Endothelial cell of umbilical vein (primary cell): Measurements from ENCODE around the gene SLC47A1. TPM values are rescaled to one million over a fixed set of nuclear protein-coding genes. Genes with fewer than 3 reads are reported as not detected.

ENCODE experiments used
- BruUV-seq: library from RNA; stranded (reverse); fragments of 400-500 nt; replicated peaks from 2 replicates; lab custom pipeline; 2021; lab: Mats Ljungman, UMichigan
- CTCF ChIA-PET: fragments of 300-600, 350-600 bp; sonication (Branson Sonifier 250); formaldehyde crosslinking; loops from one replicate; lab custom pipeline; 2021; ENCODE audit warnings: antibody characterized with exemption, inconsistent platforms; lab: Charles Lee
- POLR2A ChIA-PET: fragments of 300-600, 350-600 bp; sonication (Branson Sonifier 250); formaldehyde crosslinking; loops from one replicate; lab custom pipeline; 2021; ENCODE audit warnings: antibody characterized with exemption, inconsistent platforms; lab: Charles Lee
- DNase-seq: peaks from one replicate; pipeline ENCODE4 v3.0.0-alpha.2; 2011; ENCODE audit warnings: low read depth, low spot score
- FAIRE-seq: peaks from 2 replicates; lab custom pipeline; 2011; peaks lifted over from hg19 to GRCh38; lab: Jason Lieb, UNC
- H2AFZ ChIP-seq: 2 replicates; pipeline ENCODE4 v1.6.0; 2012; ENCODE audit warnings: low read depth, low read length, control low read depth, inconsistent platforms
- H3K27ac ChIP-seq: 2 replicates; pipeline ENCODE4 v1.5.1; 2011; ENCODE audit warnings: low read depth, mild to moderate bottlenecking, control low read depth, low read length, moderate library complexity; ENCODE audit not compliant: insufficient read depth
- H3K27me3 ChIP-seq, 2 experiments: 2 replicates each; pipeline versions ENCODE4 v1.6.0 to v1.6.1; 2011; ENCODE audit warnings: low read length in 2 of 2, mixed read lengths in 1 of 2; ENCODE audit not compliant: control insufficient read depth in 2 of 2, insufficient read depth in 2 of 2
- H3K36me3 ChIP-seq, 2 experiments: 2 replicates in 1 of 2; 3 replicates in 1 of 2; pipeline ENCODE4 v1.5.1; 2011; ENCODE audit warnings: low read length in 2 of 2, mild to moderate bottlenecking in 1 of 2, moderate library complexity in 1 of 2; ENCODE audit not compliant: control insufficient read depth in 2 of 2, insufficient read depth in 2 of 2; ENCODE audit errors: extremely low read depth in 1 of 2
- H3K4me1 ChIP-seq: 3 replicates; pipeline ENCODE4 v1.5.1; 2011; ENCODE audit warnings: mild to moderate bottlenecking, low read length; ENCODE audit not compliant: control insufficient read depth, insufficient read depth; ENCODE audit errors: extremely low read depth
- H3K4me2 ChIP-seq: 2 replicates; pipeline ENCODE4 v1.6.1; 2011; ENCODE audit warnings: low read length, control low read depth, mixed read lengths; ENCODE audit not compliant: insufficient read depth
- H3K4me3 ChIP-seq, 3 experiments: fragments of 200-600 bp in 1 of 3; sonication (generic), shearing (Covaris generic) in 1 of 3; replicated peaks in 1 of 3; 2 replicates each; pipeline ENCODE4 v1.5.1; 2011 to 2016; ENCODE audit warnings: control low read depth in 3 of 3, low read length in 3 of 3, mild to moderate bottlenecking in 2 of 3, inconsistent platforms in 1 of 3, low read depth in 1 of 3, moderate library complexity in 1 of 3; ENCODE audit not compliant: insufficient read depth in 1 of 3
- H3K79me2 ChIP-seq: 2 replicates; pipeline ENCODE4 v1.6.0; 2012; ENCODE audit warnings: low read length, inconsistent platforms; ENCODE audit not compliant: control insufficient read depth, insufficient read depth
- H3K9ac ChIP-seq: replicated peaks from 2 replicates; pipeline ENCODE3; 2011; ENCODE audit warnings: low read length, control low read depth; ENCODE audit not compliant: insufficient read depth; ENCODE audit errors: extremely low read depth
- H3K9me1 ChIP-seq: replicated peaks from 3 replicates; pipeline ENCODE4 v1.6.0; 2011; ENCODE audit warnings: mild to moderate bottlenecking, low read length; ENCODE audit not compliant: control insufficient read depth, insufficient read depth; ENCODE audit errors: extremely low read depth
- H3K9me3 ChIP-seq: replicated peaks from 2 replicates; pipeline ENCODE4 v1.5.1; 2012; ENCODE audit warnings: low read length, inconsistent platforms; ENCODE audit not compliant: control insufficient read depth, insufficient read depth
- H4K20me1 ChIP-seq: replicated peaks from 2 replicates; pipeline ENCODE3; 2011; ENCODE audit warnings: mild to moderate bottlenecking, low read length; ENCODE audit not compliant: control insufficient read depth, insufficient read depth; ENCODE audit errors: extremely low read depth
- CTCF ChIP-seq, 2 donors: IDR thresholded peaks; 1 replicate in 1 of 2; 2 replicates in 1 of 2; pipeline ENCODE4 v1.5.1; 2011; ENCODE audit warnings: low read length in 2 of 2, mild to moderate bottlenecking in 2 of 2, moderate library complexity in 2 of 2, control low read depth in 1 of 2, inconsistent platforms in 1 of 2, low read depth in 1 of 2; ENCODE audit not compliant: insufficient read depth in 1 of 2; ENCODE audit errors: extremely low read depth in 1 of 2
- EZH2 ChIP-seq: IDR thresholded peaks from 2 replicates; pipeline ENCODE4 v1.6.1; 2012; ENCODE audit warnings: borderline replicate concordance, low read depth, mild to moderate bottlenecking, moderate library complexity, low read length, inconsistent platforms; ENCODE audit not compliant: severe bottlenecking
- FOS ChIP-seq: IDR thresholded peaks from 2 replicates; pipeline ENCODE4 v1.6.1; 2011; ENCODE audit warnings: mild to moderate bottlenecking, low read length, moderate library complexity, borderline replicate concordance; ENCODE audit not compliant: insufficient read depth
- JUN ChIP-seq: IDR thresholded peaks from 2 replicates; pipeline ENCODE4 v1.6.1; 2011; ENCODE audit warnings: borderline replicate concordance, low read depth; ENCODE audit not compliant: insufficient read length, insufficient read depth
- MYC ChIP-seq: IDR thresholded peaks from one replicate; pipeline ENCODE4 v1.6.1; 2011; ENCODE audit warnings: mild to moderate bottlenecking, low read depth, low read length
- POLR2A ChIP-seq: IDR thresholded peaks from 2 replicates; pipeline ENCODE4 v1.6.1; 2012; ENCODE audit warnings: low read depth, mild to moderate bottlenecking, control low read depth, low read length
- POLR2AphosphoS5 ChIP-seq: IDR thresholded peaks from 2 replicates; pipeline ENCODE4 v1.6.1; 2012; ENCODE audit warnings: low read depth, mild to moderate bottlenecking, control low read depth, low read length, moderate library complexity; ENCODE audit not compliant: insufficient read depth
- dilution Hi-C: fragments of 300-500 bp; cut with MboI; formaldehyde crosslinking; loops from one replicate; pipeline ENCODE4 v1.15.0; 2019; ENCODE audit warnings: low sequenced_read_pairs; ENCODE audit not compliant: extremely low pct_ligation_motif_present
- intact Hi-C: fragments of 100-400 bp; cut with micrococcal nuclease; formaldehyde crosslinking; loops from one replicate; pipeline ENCODE4 v1.10.0; 2022
- polyA plus RNA-seq, 4 experiments: library from polyadenylated mRNA; depleted of rRNA in 3 of 4; stranded (reverse) in 3 of 4; unstranded in 1 of 4; fragments of >200 nt; gene quantifications; 2 replicates each; pipeline versions ENCODE4 v1.2.1 to v1.2.3, GENCODE V29; 2011 to 2012; ENCODE audit warnings: missing spikeins in 1 of 4
- total RNA-seq: library from RNA; stranded (reverse); gene quantifications from 2 replicates; pipeline ENCODE4 v1.2.3, GENCODE V29; 2021
- TF ChIP-seq, protein P1 (sequence below): IDR thresholded peaks from 2 replicates; pipeline ENCODE4 v1.6.1; 2011; ENCODE audit not compliant: insufficient read depth, insufficient read length

The SLC47A1 gene
- total and polyA plus RNA-seq, 2 donors (not counting 3 experiments of a cell fraction or from before 2014, with no cell fraction given): 3.3 to 6.9 TPM

GRCh38 chr17:19554393-19554792, 20.7 kb downstream of the SLC47A1 start:
- CTCF ChIA-PET: no interaction called here
- Histone ChIP-seq H3K4me2 (no peak overlapping the region), H3K9ac (no peak overlapping the region), H3K36me3 (no peaks in the 10 kb centered on the region), H3K79me2 (no peaks in the 10 kb centered on the region), H3K27me3 (no peaks in the 10 kb centered on the region), H4K20me1 (no peaks in the 10 kb centered on the region), H3K4me3 (no peak overlapping the region), H3K9me3 (no peaks in the 10 kb centered on the region), H3K9me1 (no peaks in the 10 kb centered on the region), H2AFZ (no peak overlapping the region), H3K27ac (no peak overlapping the region), H3K4me1 (no peaks in the 10 kb centered on the region)
- intact Hi-C loops (no loop called here), dilution Hi-C loops (no loop called here)
- DNase-seq (peak; percentile 17), FAIRE-seq (no peak)
- BruUV-seq: no TSS peak
- TF ChIP-seq, protein P1, sequence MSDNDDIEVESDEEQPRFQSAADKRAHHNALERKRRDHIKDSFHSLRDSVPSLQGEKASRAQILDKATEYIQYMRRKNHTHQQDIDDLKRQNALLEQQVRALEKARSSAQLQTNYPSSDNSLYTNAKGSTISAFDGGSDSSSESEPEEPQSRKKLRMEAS: no peak
- TF ChIP-seq POLR2A (no peak), POLR2AphosphoS5 (no peak), JUN (no peak), FOS (no peak), EZH2 (no peak), CTCF (IDR thresholded peaks at IDR 0.05; ENCODE audit: extremely low read depth in 1 of 2, insufficient read depth in 1 of 2, low read depth in 1 of 2, low read length in 2 of 2) (no peak), MYC (no peak)
- POLR2A ChIA-PET: no interaction called here
